Peyer's patch (tissue), 4 donors: ENCODE results near the gene ANO6.

Experiments
- CTCF ChIP-seq, 6 experiments: fragments of 450-650 bp in 4 of 6; fragments of 200-600 bp in 2 of 6; sonication (generic) in 1 of 6; IDR thresholded peaks; one replicate each; pipeline ENCODE4 v1.5.1; 2017 to 2019; ENCODE audit warnings: antibody characterized with exemption in 6 of 6, mild to moderate bottlenecking in 3 of 6, moderate library complexity in 1 of 6
- POLR2A ChIP-seq, 2 donors: fragments of 450-650 bp; IDR thresholded peaks; one replicate each; pipeline ENCODE4 v1.5.1; 2017; ENCODE audit warnings: antibody characterized with exemption in 2 of 2, mild to moderate bottlenecking in 2 of 2, moderate library complexity in 2 of 2

GRCh38 chr12:45331552-45331951 is 115.7 kb downstream of the ANO6 start:
- no peak for TF ChIP-seq POLR2A (IDR thresholded peaks at IDR 0.05)
- TF ChIP-seq CTCF (IDR thresholded peaks at IDR 0.05) = no peak
